ENCODE measurements around the gene LTO1. TPM values are rescaled to one million over a fixed set of nuclear protein-coding genes. Genes with fewer than 3 reads are reported as not detected.

The LTO1 gene
- total and polyA plus RNA-seq, 4 donors, result 12.4 to 27.5 (median 19.4) TPM

DNA sequence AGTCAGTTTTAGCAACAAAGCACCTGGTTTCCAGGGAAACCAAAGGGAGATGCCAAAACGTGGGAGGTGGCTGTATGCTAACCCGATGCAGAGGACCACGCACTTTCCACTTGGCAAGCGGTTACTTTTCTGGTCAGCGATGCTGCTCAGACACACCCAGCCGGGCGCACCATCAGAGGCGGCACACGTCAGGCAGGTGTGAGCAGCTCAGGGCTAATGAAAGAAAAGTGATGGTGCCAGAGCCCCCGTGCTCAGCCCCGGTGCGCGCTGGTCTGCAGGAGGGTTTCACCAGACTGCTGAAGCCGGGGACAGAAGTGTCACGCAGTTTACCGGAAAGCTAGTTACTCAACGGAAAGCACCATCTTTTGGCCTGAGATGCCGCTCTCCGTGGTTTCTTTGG lies 5.7 kb downstream of the LTO1 start:
- Histone ChIP-seq H3K9ac (ENCODE audit: insufficient read depth in 1 of 2, low read length in 2 of 2) (no peak overlapping the region), H3K4me1 (ENCODE audit: control insufficient read depth in 5 of 5, insufficient read depth in 5 of 5, low read length in 5 of 5) (peaks cover 4 to 15% (median 6%) of the 10 kb centered on the region in 5 donors), H3K4me3 (no peak overlapping the region), H3K27ac (ENCODE audit: low read depth in 1 of 2, low read length in 1 of 2) (no peak overlapping the region), H3K9me3 (ENCODE audit: control insufficient read depth in 4 of 4, insufficient read depth in 3 of 4, low read length in 3 of 4) (no peaks in the 10 kb centered on the region), H3K27me3 (ENCODE audit: control insufficient read depth in 3 of 3, insufficient read depth in 3 of 3, low read length in 2 of 3) (no peaks in the 10 kb centered on the region), H3K36me3 (ENCODE audit: control insufficient read depth in 4 of 4, insufficient read depth in 4 of 4, low read length in 4 of 4) (peaks cover 0 to 34% (median 18%) of the 10 kb centered on the region in 4 donors)
- TF ChIP-seq, protein P1, sequence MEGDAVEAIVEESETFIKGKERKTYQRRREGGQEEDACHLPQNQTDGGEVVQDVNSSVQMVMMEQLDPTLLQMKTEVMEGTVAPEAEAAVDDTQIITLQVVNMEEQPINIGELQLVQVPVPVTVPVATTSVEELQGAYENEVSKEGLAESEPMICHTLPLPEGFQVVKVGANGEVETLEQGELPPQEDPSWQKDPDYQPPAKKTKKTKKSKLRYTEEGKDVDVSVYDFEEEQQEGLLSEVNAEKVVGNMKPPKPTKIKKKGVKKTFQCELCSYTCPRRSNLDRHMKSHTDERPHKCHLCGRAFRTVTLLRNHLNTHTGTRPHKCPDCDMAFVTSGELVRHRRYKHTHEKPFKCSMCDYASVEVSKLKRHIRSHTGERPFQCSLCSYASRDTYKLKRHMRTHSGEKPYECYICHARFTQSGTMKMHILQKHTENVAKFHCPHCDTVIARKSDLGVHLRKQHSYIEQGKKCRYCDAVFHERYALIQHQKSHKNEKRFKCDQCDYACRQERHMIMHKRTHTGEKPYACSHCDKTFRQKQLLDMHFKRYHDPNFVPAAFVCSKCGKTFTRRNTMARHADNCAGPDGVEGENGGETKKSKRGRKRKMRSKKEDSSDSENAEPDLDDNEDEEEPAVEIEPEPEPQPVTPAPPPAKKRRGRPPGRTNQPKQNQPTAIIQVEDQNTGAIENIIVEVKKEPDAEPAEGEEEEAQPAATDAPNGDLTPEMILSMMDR (IDR thresholded peaks at IDR 0.05; ENCODE audit: control extremely low read depth, extremely low read depth), result no peak
- WGBS, 2 donors, result 92 to 97% methylated on average over 19 of the region's 19 CpGs
- DNase-seq (no peak), ATAC-seq (ENCODE audit: insufficient read depth, low FRiP score) (no peak)

DNA sequence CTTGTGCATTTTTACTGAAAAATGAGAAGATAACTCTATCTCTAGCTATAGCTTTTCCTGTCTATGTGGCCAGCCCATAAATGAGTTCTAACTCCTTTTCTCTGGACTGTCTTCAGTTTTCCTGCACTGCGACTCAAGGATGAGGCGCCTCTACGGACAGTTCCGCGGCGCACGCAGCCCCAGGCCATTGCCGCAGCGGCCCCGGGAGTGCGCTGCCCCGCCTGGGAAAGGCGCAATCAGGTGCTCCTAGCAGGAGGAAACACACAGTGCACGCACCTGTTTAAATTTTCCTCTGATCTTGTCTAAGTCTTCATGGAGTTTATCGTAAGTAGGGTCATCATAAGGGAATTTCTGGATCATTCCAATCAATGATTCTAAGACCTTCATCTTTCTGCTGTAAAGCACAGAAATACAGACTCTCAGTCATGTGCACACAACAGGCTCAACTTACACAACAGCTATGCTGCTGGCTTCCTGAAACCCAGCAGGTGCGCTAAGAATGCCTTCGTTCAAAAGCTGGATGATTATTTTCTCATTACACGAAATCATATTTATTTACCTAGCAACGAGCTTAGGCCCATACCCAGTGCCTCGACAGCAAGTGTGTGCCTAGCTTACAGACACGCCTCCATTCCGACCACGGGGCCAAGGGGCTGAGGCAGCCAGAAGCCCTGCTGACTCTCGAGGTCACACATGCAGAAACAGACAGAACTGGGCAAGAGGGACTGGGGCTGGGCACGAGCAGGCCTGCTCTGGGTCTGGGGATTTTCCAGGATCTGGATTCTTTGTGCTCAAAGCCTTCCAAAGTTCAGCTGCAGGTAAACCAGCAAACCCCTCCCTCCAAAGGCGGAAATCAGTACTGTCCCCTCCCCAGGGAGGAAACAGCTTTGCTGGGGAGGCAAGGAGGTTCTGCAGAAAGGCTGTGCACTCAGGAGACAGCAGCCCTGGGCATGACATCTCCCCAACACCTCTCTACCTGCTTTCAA lies 7.2 kb downstream of the LTO1 start:
- no peak for ATAC-seq (ENCODE audit: insufficient read depth, low FRiP score)
- TF ChIP-seq, protein P1 (IDR thresholded peaks at IDR 0.05; ENCODE audit: control extremely low read depth, extremely low read depth), result no peak
- no peak for DNase-seq
- H3K27ac ChIP-seq (ENCODE audit: low read depth in 1 of 2, low read length in 1 of 2), result no peak overlapping the region
- H3K9me3 ChIP-seq (ENCODE audit: control insufficient read depth in 4 of 4, insufficient read depth in 3 of 4, low read length in 3 of 4), result no peaks in the 10 kb centered on the region
- WGBS, 2 donors, result 90 to 94% methylated on average over 26 of the region's 26 CpGs
- peaks cover 0 to 9% (median 0%) of the 10 kb centered on the region in 5 donors for H3K4me1 ChIP-seq (ENCODE audit: control insufficient read depth in 5 of 5, insufficient read depth in 5 of 5, low read length in 5 of 5)
- H3K9ac ChIP-seq (ENCODE audit: insufficient read depth in 1 of 2, low read length in 2 of 2), result no peak overlapping the region
- H3K27me3 ChIP-seq (ENCODE audit: control insufficient read depth in 3 of 3, insufficient read depth in 3 of 3, low read length in 2 of 3), result no peaks in the 10 kb centered on the region
- no peak overlapping the region for H3K4me3 ChIP-seq
- H3K36me3 ChIP-seq (ENCODE audit: control insufficient read depth in 4 of 4, insufficient read depth in 4 of 4, low read length in 4 of 4), result peaks cover 0 to 45% (median 19%) of the 10 kb centered on the region in 4 donors

DNA sequence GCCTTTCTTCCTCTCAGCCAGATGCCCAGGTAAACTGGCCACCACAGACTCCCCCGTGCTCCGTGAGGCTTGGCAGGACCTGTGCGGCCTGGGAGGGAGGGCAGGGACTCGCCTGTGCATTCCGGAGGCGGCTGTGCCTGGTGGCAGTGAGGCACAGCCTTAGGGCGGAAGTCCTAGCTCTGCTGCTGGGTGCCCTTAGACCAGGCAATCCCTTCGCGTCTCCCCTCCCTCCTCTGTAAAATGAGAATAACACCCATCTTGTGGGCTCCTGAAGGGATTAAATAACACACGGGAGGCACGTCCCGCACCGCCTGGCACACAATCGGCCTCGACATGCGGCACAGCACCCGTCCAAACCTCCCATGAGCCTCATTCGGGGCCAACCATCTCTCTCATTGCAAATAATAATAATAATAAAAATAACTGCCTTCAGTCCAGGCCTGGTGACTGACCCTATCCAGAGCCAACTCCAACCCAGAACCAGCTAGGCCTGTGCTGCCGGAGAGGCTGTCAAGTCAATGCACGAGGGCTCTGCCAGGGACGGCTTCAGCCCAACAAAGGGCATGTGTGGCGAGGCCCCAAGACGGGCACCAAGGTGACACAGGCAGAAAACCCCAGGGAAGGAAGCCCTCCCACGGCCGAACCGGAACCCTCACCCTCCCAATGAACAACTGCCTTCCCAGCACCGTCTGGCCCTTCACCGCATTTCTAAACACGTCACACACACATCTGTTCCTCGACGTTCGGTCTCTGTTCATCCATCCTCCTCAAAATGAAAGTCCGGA lies 8.2 kb downstream of the LTO1 start:
- DNase-seq, result no peak
- H3K36me3 ChIP-seq (ENCODE audit: control insufficient read depth in 4 of 4, insufficient read depth in 4 of 4, low read length in 4 of 4), result peaks cover 0 to 44% (median 16%) of the 10 kb centered on the region in 4 donors

More for the DNA sequence above, 8.2 kb downstream of the LTO1 start:
- 92 to 93% methylated on average over 33 of the region's 33 CpGs for WGBS, 2 donors
- no peaks in the 10 kb centered on the region for H3K27me3 ChIP-seq (ENCODE audit: control insufficient read depth in 3 of 3, insufficient read depth in 3 of 3, low read length in 2 of 3)
- no peak overlapping the region for H3K27ac ChIP-seq (ENCODE audit: low read depth in 1 of 2, low read length in 1 of 2)
- H3K9me3 ChIP-seq (ENCODE audit: control insufficient read depth in 4 of 4, insufficient read depth in 3 of 4, low read length in 3 of 4), result no peaks in the 10 kb centered on the region
- no peak overlapping the region for H3K9ac ChIP-seq (ENCODE audit: insufficient read depth in 1 of 2, low read length in 2 of 2)
- TF ChIP-seq, protein P1 (IDR thresholded peaks at IDR 0.05; ENCODE audit: control extremely low read depth, extremely low read depth), result no peak
- ATAC-seq (ENCODE audit: insufficient read depth, low FRiP score), result no peak
- no peak overlapping the region for H3K4me3 ChIP-seq
- H3K4me1 ChIP-seq (ENCODE audit: control insufficient read depth in 5 of 5, insufficient read depth in 5 of 5, low read length in 5 of 5), result peaks cover 0 to 9% (median 0%) of the 10 kb centered on the region in 5 donors
